ENCODE measurements around the gene CPE.

DNA sequence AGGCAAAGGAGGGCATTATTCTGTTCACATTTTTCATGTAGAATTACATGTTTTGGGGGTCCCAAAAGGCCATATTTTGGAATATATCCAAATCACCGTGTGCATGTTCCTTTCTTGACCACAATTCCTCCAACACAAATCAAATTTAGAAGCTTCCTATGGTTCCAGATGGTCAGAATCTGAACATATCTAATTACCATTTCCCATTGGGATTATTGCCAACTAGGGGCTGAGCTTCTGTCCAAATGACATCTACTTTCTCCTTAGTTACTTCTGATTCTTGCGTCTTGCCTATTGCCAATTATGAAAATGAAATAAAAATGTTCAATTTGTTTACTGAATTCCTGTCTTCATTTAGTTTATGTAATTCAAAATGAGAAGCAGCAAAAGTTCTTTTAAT, 163.7 kb downstream of the CPE start:
- TF ChIP-seq, protein P1, sequence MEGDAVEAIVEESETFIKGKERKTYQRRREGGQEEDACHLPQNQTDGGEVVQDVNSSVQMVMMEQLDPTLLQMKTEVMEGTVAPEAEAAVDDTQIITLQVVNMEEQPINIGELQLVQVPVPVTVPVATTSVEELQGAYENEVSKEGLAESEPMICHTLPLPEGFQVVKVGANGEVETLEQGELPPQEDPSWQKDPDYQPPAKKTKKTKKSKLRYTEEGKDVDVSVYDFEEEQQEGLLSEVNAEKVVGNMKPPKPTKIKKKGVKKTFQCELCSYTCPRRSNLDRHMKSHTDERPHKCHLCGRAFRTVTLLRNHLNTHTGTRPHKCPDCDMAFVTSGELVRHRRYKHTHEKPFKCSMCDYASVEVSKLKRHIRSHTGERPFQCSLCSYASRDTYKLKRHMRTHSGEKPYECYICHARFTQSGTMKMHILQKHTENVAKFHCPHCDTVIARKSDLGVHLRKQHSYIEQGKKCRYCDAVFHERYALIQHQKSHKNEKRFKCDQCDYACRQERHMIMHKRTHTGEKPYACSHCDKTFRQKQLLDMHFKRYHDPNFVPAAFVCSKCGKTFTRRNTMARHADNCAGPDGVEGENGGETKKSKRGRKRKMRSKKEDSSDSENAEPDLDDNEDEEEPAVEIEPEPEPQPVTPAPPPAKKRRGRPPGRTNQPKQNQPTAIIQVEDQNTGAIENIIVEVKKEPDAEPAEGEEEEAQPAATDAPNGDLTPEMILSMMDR (IDR thresholded peaks at IDR 0.05), result no peak
- TF ChIP-seq POLR2A (IDR thresholded peaks at IDR 0.05), result no peak
